WTC11 (cell line): Measurements from ENCODE around the gene ACIN1.

Source experiments
- AFF4 ChIP-seq: sonication (generic); formaldehyde crosslinking; IDR thresholded peaks from 2 replicates; pipeline ENCODE4 v1.8.1; 2023; ENCODE audit warnings: mild to moderate bottlenecking, missing genetic modification reagents, borderline replicate concordance
- ATF3 ChIP-seq: sonication (generic); formaldehyde crosslinking; conservative IDR thresholded peaks from 2 replicates; pipeline ENCODE4 v1.8.1; 2022; ENCODE audit warnings: mild to moderate bottlenecking, missing genetic modification reagents
- CTCF ChIP-seq: fragments of 200-600 bp; IDR thresholded peaks from 2 replicates; pipeline ENCODE4 v1.8.0; 2022; ENCODE audit warnings: antibody characterized with exemption
- ELF4 ChIP-seq: sonication (generic); formaldehyde crosslinking; IDR thresholded peaks from 2 replicates; pipeline ENCODE4 v1.8.1; 2022; ENCODE audit warnings: low read depth, mild to moderate bottlenecking, moderate library complexity, missing genetic modification reagents
- FOXK1 ChIP-seq: sonication (generic); formaldehyde crosslinking; IDR thresholded peaks from 2 replicates; pipeline ENCODE4 v1.8.0; 2022; ENCODE audit warnings: mild to moderate bottlenecking, moderate library complexity, missing genetic modification reagents
- USF2 ChIP-seq: sonication (generic); formaldehyde crosslinking; IDR thresholded peaks from 2 replicates; pipeline ENCODE4 v1.8.1; 2023; ENCODE audit warnings: mild to moderate bottlenecking, missing genetic modification reagents, moderate library complexity

GRCh38 chr14:23021434-23021833 lies 73.5 kb downstream of the ACIN1 start:
- no peak for TF ChIP-seq USF2 (CRISPR knock-in tag)
- TF ChIP-seq CTCF, result no peak
- TF ChIP-seq ELF4 (CRISPR knock-in tag), result no peak
- TF ChIP-seq FOXK1 (CRISPR knock-in tag), result no peak
- no peak for TF ChIP-seq ATF3 (CRISPR knock-in tag)
- no peak for TF ChIP-seq AFF4 (CRISPR knock-in tag)
